K562 (cell line): ENCODE data around the gene TLE3. TPM values are rescaled to one million over a fixed set of nuclear protein-coding genes. Genes with fewer than 3 reads are reported as not detected.

Experiments
- ARHGAP35 ChIP-seq: fragments of 450-650 bp; IDR thresholded peaks from 2 replicates; pipeline ENCODE4 v1.6.1; 2018; ENCODE audit not compliant: partially characterized antibody
- E2F8 ChIP-seq: fragments of 450-650 bp; IDR thresholded peaks from 2 replicates; pipeline ENCODE4 v1.7.1; 2018; ENCODE audit warnings: mild to moderate bottlenecking, low read depth; ENCODE audit not compliant: partially characterized antibody
- EGR1 ChIP-seq: fragments of 450-650 bp; conservative IDR thresholded peaks from 2 replicates; pipeline ENCODE4 v1.6.1; 2017; ENCODE audit warnings: mild to moderate bottlenecking
- GTF2E2 ChIP-seq: fragments of 200-800 bp; sonication (Bioruptor generic); IDR thresholded peaks from 2 replicates; pipeline ENCODE4 v1.6.1; 2016; ENCODE audit warnings: missing genetic modification characterization, missing compliant biosample characterization
- HINFP ChIP-seq: fragments of 450-650 bp; conservative IDR thresholded peaks from 2 replicates; pipeline ENCODE4 v1.6.1; 2016; ENCODE audit warnings: missing genetic modification characterization, low read depth, mild to moderate bottlenecking, control low read depth, missing compliant biosample characterization
- NFIC ChIP-seq: fragments of 450-650 bp; IDR thresholded peaks from 2 replicates; pipeline ENCODE4 v1.6.1; 2017; ENCODE audit warnings: mild to moderate bottlenecking, inconsistent platforms
- PHB2 ChIP-seq: fragments of 450-650 bp; IDR thresholded peaks from 2 replicates; pipeline ENCODE4 v1.6.1; 2017; ENCODE audit warnings: low read depth
- POLR2AphosphoS5 ChIP-seq: IDR thresholded peaks from 2 replicates; pipeline ENCODE4 v1.6.1; 2011; ENCODE audit warnings: mild to moderate bottlenecking, low read depth, low read length, moderate library complexity; ENCODE audit not compliant: control insufficient read depth, insufficient read depth
- POLR2G ChIP-seq: fragments of 200-400 bp; formaldehyde crosslinking; IDR thresholded peaks from 2 replicates; pipeline ENCODE4 v1.6.1; 2017; ENCODE audit warnings: low read depth, mild to moderate bottlenecking, antibody characterized with exemption, low read length, moderate library complexity
- SIX5 ChIP-seq, 2 experiments: IDR thresholded peaks; 2 replicates each; pipeline ENCODE4 v1.6.1; 2011; ENCODE audit warnings: low read length in 2 of 2, borderline replicate concordance in 1 of 2, low read depth in 1 of 2, mild to moderate bottlenecking in 1 of 2, moderate library complexity in 1 of 2; ENCODE audit not compliant: insufficient read depth in 1 of 2
- SUPT5H ChIP-seq: fragments of 450-650 bp; IDR thresholded peaks from 2 replicates; pipeline ENCODE4 v1.6.1; 2016
- TEAD2 ChIP-seq: fragments of 450-650 bp; IDR thresholded peaks from 2 replicates; pipeline ENCODE4 v1.6.1; 2016; ENCODE audit warnings: missing genetic modification characterization, control low read depth, missing compliant biosample characterization
- ZNF174 ChIP-seq: fragments of 250-450 bp; sonication (Bioruptor Pico); IDR thresholded peaks from 2 replicates; pipeline ENCODE4 v1.4.0; 2020; ENCODE audit warnings: mild to moderate bottlenecking
- ZNF184 ChIP-seq: sonication (generic); formaldehyde crosslinking; IDR thresholded peaks from 2 replicates; pipeline ENCODE4 v1.5.0; 2020; ENCODE audit warnings: missing genetic modification reagents
- ZNF224 ChIP-seq: sonication (generic); formaldehyde crosslinking; IDR thresholded peaks from 2 replicates; pipeline ENCODE4 v1.8.0; 2022; ENCODE audit warnings: mild to moderate bottlenecking, missing genetic modification reagents
- polyA plus RNA-seq, 8 experiments: library from polyadenylated mRNA; depleted of rRNA in 4 of 8; stranded (reverse) in 5 of 8; unstranded in 3 of 8; fragments of >200 nt; fragmentation: Nextera tagmentation in 2 of 8; fragmentation: Illumina TruSeq in 1 of 8; extraction: Ambion mirVana in 2 of 8; extraction: Trizol in 1 of 8; gene quantifications; 2 replicates each; pipeline versions ENCODE4 v1.2.1 to v1.2.3, GENCODE V29; 2011 to 2014; ENCODE audit warnings: inconsistent platforms in 1 of 8, missing spikeins in 1 of 8
- total RNA-seq, 7 experiments: library from RNA; depleted of rRNA in 6 of 7; stranded (reverse); fragments of >200 nt in 6 of 7; fragmentation: Illumina TruSeq in 2 of 7; extraction: Trizol in 2 of 7; gene quantifications; 2 replicates each; pipeline versions ENCODE4 v1.2.1 to v1.2.3, GENCODE V29; 2011 to 2021; ENCODE audit warnings: low replicate concordance in 1 of 7
- TF ChIP-seq, protein P1 (sequence below): fragments of 450-650 bp; IDR thresholded peaks from 2 replicates; pipeline ENCODE4 v1.6.1; 2016; ENCODE audit warnings: borderline replicate concordance
- TF ChIP-seq, protein P2 (sequence below): fragments of 250-450 bp; sonication (Bioruptor Pico); IDR thresholded peaks from 2 replicates; pipeline ENCODE4 v1.8.0; 2022; ENCODE audit warnings: moderate library complexity, mild to moderate bottlenecking, inconsistent platforms
- TF ChIP-seq, protein P3 (sequence below), 2 experiments: fragments of 450-650 bp; conservative IDR thresholded peaks; 2 replicates each; pipeline ENCODE4 v1.6.1; 2017; ENCODE audit warnings: mild to moderate bottlenecking in 2 of 2, moderate library complexity in 2 of 2

TLE3 gene
- total and polyA plus RNA-seq, 9 of the 15 experiments (the other 6 are each of a cell fraction or from before 2014, with no cell fraction given): 1.5 to 84.2 (median 14.1) TPM

DNA sequence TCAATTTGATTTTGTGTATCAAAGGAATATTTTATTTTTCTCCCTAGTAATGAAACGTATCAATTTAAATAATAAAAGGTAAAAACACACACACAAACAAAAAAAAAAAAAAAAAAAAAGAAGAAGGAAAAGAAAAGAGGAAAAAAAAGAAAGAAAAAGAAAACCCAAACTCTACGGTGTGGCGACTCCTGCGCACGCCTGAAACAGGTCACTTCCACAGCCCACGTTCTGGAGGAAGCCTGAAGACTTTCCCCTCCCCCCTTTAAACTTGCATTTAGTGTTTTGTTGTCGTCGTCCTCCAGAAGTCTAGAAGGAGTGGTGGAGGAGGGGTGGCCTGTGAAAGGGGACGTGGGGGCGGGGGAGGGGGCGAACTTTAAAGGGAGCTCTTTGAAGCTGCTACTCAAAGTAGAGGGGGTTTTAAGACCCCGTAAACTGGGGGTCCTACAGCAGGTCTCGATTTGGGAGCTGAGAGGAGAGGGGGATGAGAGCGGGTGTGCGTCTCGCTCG lies 2.3 kb upstream of the TLE3 start (continued):
- no peak for TF ChIP-seq E2F8
- peak; percentile 28; the same call in 1 of the 2 replicates for TF ChIP-seq PHB2
- TF ChIP-seq TEAD2 (tag): no peak
- 0 out of 2 replicates have a peak, but pooled peaks have one; percentile 9 for TF ChIP-seq HINFP (tag)
- TF ChIP-seq, protein P1, sequence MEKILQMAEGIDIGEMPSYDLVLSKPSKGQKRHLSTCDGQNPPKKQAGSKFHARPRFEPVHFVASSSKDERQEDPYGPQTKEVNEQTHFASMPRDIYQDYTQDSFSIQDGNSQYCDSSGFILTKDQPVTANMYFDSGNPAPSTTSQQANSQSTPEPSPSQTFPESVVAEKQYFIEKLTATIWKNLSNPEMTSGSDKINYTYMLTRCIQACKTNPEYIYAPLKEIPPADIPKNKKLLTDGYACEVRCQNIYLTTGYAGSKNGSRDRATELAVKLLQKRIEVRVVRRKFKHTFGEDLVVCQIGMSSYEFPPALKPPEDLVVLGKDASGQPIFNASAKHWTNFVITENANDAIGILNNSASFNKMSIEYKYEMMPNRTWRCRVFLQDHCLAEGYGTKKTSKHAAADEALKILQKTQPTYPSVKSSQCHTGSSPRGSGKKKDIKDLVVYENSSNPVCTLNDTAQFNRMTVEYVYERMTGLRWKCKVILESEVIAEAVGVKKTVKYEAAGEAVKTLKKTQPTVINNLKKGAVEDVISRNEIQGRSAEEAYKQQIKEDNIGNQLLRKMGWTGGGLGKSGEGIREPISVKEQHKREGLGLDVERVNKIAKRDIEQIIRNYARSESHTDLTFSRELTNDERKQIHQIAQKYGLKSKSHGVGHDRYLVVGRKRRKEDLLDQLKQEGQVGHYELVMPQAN: peak; percentile 52; the same call in 1 of the 2 replicates
- no peak for TF ChIP-seq ZNF224 (CRISPR knock-in tag)
- TF ChIP-seq, protein P2, sequence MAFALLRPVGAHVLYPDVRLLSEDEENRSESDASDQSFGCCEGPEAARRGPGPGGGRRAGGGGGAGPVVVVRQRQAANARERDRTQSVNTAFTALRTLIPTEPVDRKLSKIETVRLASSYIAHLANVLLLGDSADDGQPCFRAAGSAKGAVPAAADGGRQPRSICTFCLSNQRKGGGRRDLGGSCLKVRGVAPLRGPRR: no peak
- no peak for TF ChIP-seq ZNF184 (CRISPR knock-in tag)
- no peak for TF ChIP-seq SIX5 (IDR thresholded peaks at IDR 0.05; ENCODE audit: borderline replicate concordance in 1 of 2, insufficient read depth in 1 of 2, low read depth in 1 of 2, low read length in 2 of 2)
- TF ChIP-seq SUPT5H: no peak
- no peak for TF ChIP-seq POLR2AphosphoS5
- peak; percentile 3; the same call in 1 of the 2 replicates for TF ChIP-seq NFIC
- peak; percentile 52 for TF ChIP-seq EGR1
- no peak for TF ChIP-seq ZNF174
- peak; percentile 33 for TF ChIP-seq ARHGAP35
- no peak for TF ChIP-seq POLR2G
- TF ChIP-seq, protein P3, sequence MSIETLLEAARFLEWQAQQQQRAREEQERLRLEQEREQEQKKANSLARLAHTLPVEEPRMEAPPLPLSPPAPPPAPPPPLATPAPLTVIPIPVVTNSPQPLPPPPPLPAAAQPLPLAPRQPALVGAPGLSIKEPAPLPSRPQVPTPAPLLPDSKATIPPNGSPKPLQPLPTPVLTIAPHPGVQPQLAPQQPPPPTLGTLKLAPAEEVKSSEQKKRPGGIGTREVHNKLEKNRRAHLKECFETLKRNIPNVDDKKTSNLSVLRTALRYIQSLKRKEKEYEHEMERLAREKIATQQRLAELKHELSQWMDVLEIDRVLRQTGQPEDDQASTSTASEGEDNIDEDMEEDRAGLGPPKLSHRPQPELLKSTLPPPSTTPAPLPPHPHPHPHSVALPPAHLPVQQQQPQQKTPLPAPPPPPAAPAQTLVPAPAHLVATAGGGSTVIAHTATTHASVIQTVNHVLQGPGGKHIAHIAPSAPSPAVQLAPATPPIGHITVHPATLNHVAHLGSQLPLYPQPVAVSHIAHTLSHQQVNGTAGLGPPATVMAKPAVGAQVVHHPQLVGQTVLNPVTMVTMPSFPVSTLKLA (conservative IDR thresholded peaks at IDR 0.05): no peak
- peak; percentile 12; the same call in 1 of the 2 replicates for TF ChIP-seq GTF2E2 (tag)
